HG02623 (cell line): ENCODE results near the gene LBHD1.
"Not testable (repeated sequence)": the region's sequence is repeated elsewhere in the genome, so short reads cannot be mapped to it uniquely, and the experiment has no call there.

Source experiments
- ATAC-seq: cut with Tn5 transposase; IDR thresholded peaks from one replicate; pipeline ENCODE4 v1.9.1; 2021; ENCODE audit warnings: moderate library complexity; ENCODE audit not compliant: unreplicated experiment

Gene LBHD1

DNA sequence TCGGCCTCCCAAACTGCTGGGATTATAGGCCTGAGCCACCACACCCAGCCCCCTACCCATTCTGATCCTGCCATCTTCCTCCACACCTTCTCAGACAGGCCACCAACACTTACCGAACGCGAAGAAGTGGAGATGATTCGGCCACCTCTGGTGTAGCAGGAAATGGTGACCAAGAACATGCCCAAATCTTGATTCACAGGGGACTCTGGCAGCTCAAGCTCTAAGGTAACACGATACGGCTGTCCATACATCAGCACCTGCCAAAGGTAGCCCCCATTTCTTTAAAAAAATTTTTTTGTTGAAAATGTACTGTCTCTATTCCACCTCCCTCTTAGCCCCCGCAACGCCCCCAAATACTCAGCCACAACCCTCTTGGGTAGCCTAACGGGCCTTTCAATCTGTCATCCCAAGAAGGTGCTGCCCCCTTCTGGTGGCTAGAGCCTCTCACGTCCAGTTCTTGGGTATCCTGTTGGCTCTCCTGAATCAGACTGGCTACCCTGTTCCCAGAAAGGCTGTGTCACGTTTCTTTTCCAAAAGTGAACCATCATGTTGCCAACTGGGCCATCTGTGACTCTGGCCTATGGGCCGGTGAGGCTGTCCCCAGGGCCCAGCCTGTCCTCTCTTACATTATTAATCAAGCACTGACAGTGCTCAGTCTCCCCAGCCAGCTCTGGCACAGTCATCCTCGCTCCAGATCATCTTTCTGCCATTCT is 22.5 kb upstream of the LBHD1 start:
- ATAC-seq, result no peak

DNA sequence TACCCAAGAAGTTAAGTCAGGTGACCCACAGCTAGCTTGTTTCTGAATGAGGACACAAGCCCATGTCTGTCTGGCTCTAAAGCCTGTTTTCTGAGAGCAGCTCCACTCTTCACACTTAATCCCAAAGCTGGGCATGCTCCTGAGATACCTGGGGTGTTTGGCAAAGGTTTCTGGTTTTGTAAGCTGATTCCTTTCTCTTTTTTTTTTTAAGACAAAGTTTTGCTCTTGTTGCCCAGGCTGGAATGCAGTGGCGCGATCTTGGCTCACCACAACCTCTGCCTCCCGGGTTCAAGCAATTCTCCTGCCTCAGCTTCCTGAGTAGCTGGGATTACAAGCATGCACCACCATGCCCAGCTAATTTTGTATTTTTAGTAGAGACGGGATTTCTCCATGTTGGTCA is 21.6 kb upstream of the LBHD1 start:
- not testable (repeated sequence) for ATAC-seq

DNA sequence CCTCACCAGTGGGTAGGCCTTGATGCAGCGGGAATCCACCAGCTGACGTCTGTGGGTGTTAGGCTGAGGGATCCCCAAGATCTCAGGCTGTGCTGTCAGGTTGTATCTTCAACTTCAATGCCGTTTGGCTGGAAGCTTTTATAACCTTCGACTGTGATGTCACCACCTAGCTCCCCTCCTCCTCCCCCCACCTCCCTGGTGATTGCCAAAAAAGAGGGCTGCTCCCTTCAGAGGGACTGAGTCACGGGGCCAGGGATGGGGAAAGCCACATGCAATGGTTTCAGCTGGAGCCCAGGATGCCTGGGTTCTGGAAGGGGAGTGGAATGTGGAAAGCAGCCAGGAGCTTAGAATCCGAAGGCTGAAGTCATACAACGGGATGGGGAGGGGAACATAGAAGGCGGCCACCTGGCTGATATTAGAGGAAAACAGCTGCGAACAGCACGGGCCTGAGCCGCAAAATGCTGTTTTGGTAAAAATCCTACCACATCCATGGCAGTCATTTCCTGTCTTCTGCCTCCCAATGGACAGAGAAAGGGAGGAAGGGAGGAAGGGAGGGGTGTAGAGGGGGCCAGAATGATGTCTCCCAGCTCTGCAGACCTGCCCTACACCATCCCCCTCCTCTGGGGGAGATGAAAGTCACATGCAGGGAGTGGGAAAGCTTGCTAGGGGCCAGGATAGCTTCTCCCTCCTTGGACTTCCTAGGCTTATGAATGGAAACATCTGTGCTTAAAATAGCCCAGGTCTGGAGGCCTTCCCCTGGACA is 17.5 kb upstream of the LBHD1 start, which contains the start of gene LRRN4CL:
Gene LRRN4CL, minus strand, starts transcription at position 110 of the 763 bp plus-strand sequence. CDS start 1,022 bp downstream, outside the sequence.
- ATAC-seq, result no peak

- no peak for ATAC-seq
Observed at GRCh38 chr11:62688491-62688890, 16.4 kb upstream of the LBHD1 start.

DNA sequence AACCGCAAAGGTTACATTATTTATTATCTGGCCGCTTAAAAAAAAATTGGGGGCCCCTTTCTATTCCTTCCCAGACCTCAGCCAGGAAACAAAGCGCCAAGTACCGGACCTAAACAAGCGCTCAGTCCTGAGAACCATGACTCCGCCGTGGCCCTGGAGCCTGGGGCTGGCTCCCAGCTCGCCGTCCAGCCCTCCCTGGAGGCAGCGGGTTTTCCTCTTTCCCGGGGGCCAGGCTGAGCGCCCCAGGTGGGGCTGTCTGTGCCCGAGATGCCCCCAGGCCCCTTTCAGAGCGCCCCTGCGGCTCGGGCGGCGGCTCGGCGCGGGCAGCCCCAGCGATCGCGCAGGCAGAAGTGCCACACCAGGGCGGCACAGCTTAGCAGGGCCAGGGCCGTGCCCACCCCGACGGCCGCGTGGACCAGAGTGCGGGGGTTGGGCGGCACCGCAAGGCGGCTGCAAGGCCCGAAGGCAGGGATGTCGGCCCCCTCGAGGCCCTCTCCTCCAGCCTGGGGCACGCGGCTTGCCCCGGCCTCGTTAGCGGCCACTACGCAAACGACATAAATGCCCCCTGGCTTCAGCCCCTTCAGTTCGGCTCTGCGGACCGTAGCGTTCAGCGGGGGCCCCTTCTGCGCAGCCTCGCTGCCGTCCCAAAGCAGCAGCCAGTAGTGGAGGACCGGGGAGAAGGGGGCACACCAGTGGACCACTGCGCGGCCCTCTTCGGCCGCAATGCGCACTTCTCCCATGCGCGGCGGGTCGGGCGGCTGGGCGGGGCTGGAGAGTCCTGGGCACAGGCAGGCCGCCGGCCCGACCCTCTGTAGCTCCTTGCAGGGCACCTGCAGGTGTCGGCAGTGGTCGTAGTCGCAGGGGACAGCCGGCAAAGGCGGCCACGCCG is 15.7 kb upstream of the LBHD1 start:
- ATAC-seq, result no peak

GRCh38 chr11:62682518-62682917 is 10.5 kb upstream of the LBHD1 start:
- no peak for ATAC-seq

DNA sequence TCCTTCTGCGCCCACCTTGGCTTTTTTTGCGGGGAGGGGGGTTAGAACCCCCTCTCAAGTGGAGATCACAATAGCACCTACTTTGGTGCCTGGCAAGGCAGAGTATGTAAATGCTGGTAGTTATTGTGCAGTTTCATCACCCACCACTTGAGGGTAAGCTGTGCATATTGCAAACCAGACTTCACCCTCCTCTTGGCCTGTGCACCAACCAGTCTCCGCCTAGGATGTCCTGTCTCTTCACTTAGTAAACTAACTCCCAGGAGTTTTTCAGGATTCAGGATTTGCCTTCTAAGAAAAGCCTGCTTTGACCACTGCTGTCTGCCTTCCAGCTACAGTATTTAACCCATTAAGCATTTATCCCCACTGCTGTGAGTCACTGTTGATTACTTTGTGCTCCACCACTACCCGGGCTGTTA is 8.8 kb upstream of the LBHD1 start:
- no peak for ATAC-seq

DNA sequence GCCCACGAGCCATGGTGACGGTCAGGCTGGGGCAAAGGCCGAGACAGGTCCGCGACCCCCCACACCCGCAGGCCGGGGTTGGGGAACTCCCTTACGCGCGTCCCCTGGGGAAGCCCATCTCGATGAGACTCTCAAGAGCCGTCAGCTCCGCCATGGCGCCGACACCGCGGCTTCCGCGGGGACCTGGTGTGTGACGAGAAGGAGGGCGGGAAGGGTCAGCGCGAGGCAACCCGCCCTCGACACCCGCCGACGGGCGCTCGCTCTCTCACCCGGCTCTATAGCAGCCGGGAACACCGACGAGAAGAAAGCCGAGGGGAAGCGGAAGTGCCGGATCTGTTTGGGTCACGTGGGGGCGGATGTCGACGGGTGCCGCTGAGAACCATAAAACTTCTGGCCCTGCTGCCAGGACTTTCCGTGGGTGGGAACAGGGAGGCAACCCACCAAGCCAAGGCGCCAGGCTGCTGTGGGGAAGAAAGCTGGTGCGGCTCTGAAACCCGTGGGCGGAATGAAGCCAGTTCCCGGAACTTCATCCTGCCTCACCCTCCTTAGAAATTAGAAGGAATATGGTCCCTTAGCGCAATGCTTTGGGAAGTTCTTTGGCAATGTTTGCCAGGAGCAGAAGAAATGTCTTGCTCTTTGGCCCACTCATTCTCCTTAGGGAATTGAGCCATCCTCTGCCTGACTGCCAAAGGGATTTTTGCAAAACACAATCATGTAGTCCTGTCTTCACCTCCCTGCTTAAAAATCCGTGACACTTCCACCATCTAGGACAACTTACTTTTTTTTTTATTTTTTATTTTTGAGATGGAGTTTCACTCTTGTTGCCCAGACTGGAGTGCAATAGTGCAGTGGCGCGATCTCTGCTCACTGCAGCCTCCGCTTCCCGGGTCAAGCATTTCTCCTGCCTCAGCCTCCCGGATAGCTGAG is 7.0 kb upstream of the LBHD1 start, which contains the start of gene UBXN1:
Gene UBXN1, minus strand, starts transcription at position 304 of the 927 bp plus-strand sequence. Its CDS starts 150 bp downstream, at position 154.
- ATAC-seq, result peak; percentile 54

DNA sequence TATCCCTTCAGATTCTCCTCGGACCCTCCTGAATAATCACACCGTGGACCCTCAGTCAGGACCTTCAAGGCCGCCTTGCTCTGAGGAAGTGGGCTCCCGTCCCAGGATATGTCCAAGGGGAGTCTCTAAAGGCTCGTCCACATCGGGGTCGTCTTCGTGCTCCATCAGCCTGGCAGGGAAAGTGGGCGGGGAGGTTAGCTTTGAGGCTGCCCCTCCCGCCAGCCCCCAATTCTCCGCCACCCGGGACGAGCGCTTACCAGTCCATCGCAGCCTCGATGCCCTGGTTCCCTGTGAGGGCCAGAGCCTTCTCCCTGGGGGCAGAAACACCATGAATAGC is 6.3 kb upstream of the LBHD1 start:
- ATAC-seq, result no peak

DNA sequence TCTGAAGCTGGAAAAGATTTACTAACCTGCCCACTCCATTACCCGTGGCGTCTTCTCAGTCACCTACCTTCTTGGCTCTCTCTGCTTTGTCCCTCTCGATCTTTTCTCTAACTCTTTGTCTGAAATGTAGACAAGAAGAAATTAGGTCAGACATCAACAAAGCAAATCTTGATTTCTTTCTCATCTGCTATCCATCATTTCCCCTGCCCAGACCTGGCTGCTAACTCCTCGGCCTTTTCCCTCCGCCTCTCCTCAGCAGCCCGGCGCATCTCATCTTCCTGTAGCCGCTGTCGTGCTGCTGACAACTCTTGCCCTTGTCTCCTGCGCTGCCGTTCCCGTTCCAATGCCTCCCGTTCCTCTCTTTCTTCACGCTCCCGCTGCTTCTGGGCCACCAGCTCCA is 5.6 kb upstream of the LBHD1 start:
- ATAC-seq, result no peak

- no peak for ATAC-seq
Observed at GRCh38 chr11:62677156-62677555, 5.1 kb upstream of the LBHD1 start.

- no peak for ATAC-seq
Observed at GRCh38 chr11:62676698-62677097, 4.6 kb upstream of the LBHD1 start.

- ATAC-seq, result not testable (repeated sequence)
Observed at GRCh38 chr11:62675415-62675814, 3.3 kb upstream of the LBHD1 start.

GRCh38 chr11:62673196-62673525 is 1.1 kb upstream of the LBHD1 start:
- no peak for ATAC-seq

GRCh38 chr11:62671236-62671607 is 845 bp downstream of the LBHD1 start:
- ATAC-seq, result no peak

- ATAC-seq, result no peak
Observed at GRCh38 chr11:62669420-62670161, 2.5 kb downstream of the LBHD1 start.

DNA sequence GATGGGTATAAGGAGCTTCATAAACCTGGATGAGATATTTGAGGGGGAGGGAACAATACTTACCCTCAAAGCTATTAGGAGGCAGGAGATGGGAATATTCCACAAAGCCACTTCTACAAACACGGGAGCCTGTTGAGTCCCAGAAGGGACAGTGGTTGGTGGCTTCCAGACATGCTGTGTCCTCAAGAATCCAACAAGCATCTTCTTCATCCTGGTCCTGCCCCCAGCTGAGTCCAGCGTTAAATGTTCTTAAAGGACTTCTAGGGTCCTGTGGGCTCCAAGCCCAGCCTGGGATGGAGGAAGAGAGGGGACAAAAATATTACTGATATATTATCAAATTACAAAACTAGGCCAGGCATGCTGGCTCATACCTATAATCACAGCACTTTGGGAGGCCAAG is 4.6 kb downstream of the LBHD1 start:
- ATAC-seq, result no peak

- no peak for ATAC-seq
Observed at GRCh38 chr11:62666259-62666926, 5.7 kb downstream of the LBHD1 start.

DNA sequence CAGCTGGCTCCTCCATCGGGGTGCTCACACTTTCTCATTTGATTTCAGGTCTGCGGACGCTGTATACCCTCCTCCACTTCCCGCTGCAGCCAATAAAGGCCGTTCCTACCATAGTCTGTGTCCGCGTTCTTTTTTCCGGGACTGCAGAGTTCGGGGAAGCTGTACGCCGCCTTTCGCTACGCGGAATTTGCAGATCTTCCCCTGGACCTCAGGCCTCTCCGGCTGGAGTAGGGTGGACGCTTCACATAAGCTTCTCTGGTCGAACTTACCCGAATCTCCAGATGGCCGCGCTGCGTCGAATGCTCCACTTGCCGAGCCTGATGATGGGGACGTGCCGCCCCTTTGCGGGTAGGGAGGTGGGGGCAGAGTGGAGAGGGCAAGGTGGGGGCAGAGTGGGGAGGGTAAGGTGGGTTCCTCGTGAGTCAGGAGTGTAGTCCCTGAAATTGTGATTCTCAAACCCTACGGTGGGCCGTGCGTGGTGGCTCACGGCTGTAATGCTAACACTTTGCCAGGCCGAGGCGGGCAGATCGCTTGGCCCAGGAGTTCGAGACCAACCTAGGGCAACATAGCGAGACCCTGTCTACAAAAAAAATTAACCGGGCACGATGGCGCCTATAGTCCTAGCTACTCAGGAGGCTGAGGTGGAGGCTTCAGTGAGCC is 6.3 kb downstream of the LBHD1 start:
- ATAC-seq, result peak; percentile 21
